HG03095 (cell line): ENCODE measurements around the gene SLC25A29.

Experiments used
- ATAC-seq: cut with Tn5 transposase; IDR thresholded peaks from one replicate; pipeline ENCODE4 v1.9.1; 2021; ENCODE audit warnings: moderate library complexity; ENCODE audit not compliant: unreplicated experiment

Gene SLC25A29

GRCh38 chr14:100332071-100332639 lies 25.9 kb upstream of the SLC25A29 start:
- ATAC-seq = no peak

DNA sequence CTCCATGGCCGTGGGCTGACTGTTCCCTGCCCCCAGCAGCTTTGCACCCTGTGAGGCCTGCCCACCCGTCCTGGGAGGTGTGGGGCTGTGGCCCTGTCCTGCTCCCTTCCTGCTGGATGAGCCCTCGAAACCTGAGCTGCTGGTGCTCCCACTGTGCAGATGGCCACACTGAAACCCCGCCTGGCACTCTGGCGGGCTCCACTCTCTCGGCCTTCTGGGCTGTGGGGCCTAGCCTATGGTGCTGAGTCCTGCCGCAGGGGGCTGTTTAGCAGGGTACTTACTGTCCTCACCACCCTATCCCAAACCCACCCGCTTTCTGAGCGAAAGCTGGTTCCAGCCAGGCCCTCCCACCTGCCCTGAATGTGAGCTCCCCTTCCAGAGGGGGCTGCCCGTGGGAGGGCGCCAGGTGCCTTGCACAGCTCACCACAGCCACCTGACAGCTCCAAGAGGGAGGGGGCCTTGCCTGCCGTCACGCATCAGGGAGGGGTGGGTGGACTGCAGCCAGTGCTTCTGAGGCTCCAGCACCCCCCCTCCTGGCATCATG lies 24.2 kb upstream of the SLC25A29 start:
- ATAC-seq = no peak

DNA sequence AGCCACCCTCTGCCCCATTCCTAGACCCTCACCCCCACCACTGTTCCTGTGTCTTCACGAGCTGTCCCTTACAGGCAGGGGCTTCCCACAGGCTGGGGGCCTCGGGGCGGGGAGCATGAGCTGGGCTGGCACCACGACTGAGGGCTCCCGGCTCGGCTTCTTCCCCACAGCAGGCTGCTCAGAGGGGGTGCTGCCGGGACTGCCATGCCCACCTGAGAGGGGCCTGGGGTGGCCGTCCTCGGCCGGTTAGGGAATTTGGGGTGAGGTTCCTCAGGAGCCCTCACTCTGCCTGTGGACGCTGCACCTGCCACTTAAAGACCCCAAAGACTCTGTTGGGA lies 23.7 kb upstream of the SLC25A29 start:
- ATAC-seq = no peak

DNA sequence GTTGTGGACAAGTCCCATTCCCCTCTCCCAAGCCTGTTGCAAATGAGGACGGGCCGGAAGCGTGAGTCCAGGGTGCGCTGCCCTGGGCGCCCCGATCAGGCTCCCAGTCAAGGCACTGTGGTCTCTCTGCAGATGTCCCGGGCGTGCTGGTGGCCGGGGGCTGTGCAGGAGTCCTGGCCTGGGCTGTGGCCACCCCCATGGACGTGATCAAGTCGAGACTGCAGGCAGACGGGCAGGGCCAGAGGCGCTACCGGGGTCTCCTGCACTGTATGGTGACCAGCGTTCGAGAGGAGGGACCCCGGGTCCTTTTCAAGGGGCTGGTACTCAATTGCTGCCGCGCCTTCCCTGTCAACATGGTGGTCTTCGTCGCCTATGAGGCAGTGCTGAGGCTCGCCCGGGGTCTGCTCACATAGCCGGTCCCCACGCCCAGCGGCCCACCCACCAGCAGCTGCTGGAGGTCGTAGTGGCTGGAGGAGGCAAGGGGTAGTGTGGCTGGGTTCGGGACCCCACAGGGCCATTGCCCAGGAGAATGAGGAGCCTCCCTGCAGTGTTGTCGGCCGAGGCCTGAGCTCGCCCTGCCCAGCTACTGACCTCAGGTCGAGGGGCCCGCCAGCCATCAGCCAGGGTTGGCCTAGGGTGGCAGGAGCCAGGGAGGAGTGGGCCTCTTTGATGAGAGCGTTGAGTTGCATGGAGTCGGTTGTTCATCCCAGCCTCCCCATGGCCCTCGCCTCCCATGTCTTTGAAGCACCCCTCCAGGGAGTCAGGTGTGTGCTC lies 23.2 kb upstream of the SLC25A29 start:
- no peak for ATAC-seq

DNA sequence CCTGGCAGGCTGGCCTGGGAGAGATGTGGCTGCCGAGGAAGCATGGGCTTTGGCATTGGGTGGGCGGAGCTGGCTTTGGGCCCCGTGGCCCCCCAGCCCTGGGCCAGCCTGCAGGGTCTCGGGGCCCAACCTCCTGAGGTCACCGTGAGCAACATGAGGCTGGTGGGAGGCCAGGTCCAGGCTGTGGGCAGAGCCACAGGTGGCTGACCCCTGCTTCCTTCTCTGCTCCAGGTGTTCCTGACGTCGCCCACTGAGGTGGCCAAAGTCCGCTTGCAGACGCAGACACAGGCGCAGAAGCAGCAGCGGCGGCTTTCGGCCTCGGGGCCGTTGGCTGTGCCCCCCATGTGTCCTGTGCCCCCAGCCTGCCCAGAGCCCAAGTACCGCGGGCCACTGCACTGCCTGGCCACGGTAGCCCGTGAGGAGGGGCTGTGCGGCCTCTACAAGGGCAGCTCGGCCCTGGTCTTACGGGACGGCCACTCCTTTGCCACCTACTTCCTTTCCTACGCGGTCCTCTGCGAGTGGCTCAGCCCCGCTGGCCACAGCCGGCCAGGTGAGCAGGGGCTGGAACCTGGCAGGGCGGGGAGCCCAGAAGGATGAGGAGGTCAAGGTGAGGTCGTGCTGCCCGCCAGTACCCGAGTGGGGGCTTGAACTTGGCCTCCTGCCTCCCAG lies 22.4 kb upstream of the SLC25A29 start:
- no peak for ATAC-seq

GRCh38 chr14:100327128-100327527 lies 20.9 kb upstream of the SLC25A29 start:
- no peak for ATAC-seq

DNA sequence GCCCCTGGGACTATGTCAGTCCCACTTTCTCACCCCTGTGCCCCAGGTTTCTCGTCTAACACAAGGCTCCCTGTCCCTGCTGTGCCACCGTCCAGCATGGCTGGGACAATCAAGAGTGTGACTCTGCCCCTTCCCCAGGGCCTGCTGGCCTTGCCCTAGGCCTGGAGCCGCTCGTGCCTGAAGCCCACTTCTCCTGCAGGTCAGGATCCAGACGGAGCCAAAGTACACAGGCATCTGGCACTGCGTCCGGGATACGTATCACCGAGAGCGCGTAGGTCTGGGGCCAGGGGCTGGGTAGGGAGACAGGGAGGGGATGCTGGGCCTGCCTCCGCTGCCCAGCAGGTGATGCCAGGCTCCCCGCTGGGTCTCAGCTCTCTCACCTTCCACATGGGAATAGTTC lies 19.7 kb upstream of the SLC25A29 start:
- ATAC-seq = no peak

- no peak for ATAC-seq
Measured at GRCh38 chr14:100325231-100325632, 19.0 kb upstream of the SLC25A29 start.

DNA sequence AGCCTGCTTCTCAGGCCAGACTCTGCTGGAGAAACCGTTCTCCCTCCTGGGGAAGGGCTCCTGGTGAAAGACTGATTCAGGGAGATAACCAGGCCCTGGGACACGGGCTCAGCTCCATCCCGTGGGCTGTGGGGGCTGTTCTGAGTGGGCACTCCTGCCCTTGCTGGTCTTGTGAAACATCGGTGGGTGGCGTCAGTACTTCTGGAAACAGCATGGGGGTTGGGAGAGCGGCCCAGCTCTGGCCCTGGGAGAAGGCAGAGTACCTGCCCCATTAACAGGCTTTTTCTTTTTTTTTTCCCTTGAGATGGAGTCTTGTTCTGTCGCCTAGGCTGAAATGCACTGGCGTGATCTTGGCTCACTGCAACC lies 17.7 kb upstream of the SLC25A29 start:
- no peak for ATAC-seq

DNA sequence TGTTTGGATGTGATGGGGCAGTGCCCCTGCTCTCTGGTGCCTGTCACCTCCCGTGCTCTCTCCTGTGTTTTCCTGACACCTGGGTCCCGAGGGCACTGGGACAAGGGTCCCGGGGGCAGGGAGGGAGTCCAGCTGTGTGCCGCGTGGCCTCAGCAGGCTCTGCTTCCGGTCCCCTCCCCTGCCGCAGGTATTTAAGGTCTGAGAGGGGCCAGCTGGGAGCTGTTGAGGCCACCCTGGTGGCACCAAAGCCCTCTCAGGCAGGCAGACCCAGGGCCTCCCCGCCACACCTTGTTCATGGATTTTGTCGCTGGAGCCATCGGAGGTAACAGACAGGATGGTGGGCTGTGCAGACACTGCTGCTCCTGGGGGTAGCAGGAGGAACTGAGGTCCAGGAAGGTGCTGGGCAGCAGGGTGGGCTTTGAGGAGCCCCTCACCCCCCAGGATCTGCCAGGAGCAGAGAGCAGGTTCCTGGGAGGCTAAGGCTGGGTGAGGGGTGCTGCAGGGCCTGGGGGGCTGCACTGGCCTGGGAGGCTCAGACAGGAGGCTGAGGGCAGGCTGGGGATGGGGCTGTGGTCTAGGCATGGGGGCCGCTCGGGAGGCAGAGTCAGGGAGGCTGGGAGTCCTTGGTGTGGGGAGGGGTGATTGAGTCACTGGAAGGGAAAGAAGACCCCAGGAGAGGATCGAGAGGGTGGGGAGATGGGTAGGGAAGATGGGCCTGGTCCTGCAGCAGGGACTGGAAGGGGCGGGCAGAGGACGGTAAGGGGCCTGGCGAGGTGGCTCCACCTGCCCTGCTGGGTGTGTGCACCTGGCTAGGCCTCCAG lies 17.1 kb upstream of the SLC25A29 start, which contains the start of gene SLC25A47:
TSS of gene SLC25A47 (plus strand) at position 219 of the 821 bp plus-strand sequence. CDS start at position 295, 76 bp downstream.
- ATAC-seq = no peak

- no peak for ATAC-seq
Measured at GRCh38 chr14:100322138-100322957, 16.1 kb upstream of the SLC25A29 start.

- ATAC-seq = no peak
Measured at GRCh38 chr14:100321473-100322137, 15.4 kb upstream of the SLC25A29 start.

GRCh38 chr14:100320157-100320856 lies 14.1 kb upstream of the SLC25A29 start:
- no peak for ATAC-seq

GRCh38 chr14:100317912-100318808 lies 11.9 kb upstream of the SLC25A29 start:
- ATAC-seq = peak; percentile 84

GRCh38 chr14:100317389-100317788 lies 11.1 kb upstream of the SLC25A29 start:
- ATAC-seq = no peak

GRCh38 chr14:100314724-100315123 lies 8.5 kb upstream of the SLC25A29 start:
- no peak for ATAC-seq

- ATAC-seq = no peak
Measured at GRCh38 chr14:100313464-100314230, 7.4 kb upstream of the SLC25A29 start.
